Activated naive CD8-positive, alpha-beta T cell treated with anti-CD3 and anti-CD28 coated beads, Interleukin-2, amount 50 U/mL, for 24 hours (primary cell): Measurements from ENCODE around the gene OR7D4.
A peak's percentile ranks its signal among the peaks of the same experiment; 100 is the strongest.
"Not testable (repeated sequence)": the region's sequence is repeated elsewhere in the genome, so short reads cannot be mapped to it uniquely, and the experiment has no call there.

Experiments
- ATAC-seq: fragments of 150-1000 bp; cut with Tn5 transposase; one replicate; pipeline ENCODE4 v1.10.0; 2021
- DNase-seq: peaks from one replicate; pipeline ENCODE4 v3.0.0; 2021
- H3K27ac Mint-ChIP-seq: one replicate; pipeline ENCODE4 v1.8.0; 2021; ENCODE audit warnings: mild to moderate bottlenecking, mixed read lengths
- H3K27me3 Mint-ChIP-seq: one replicate; pipeline ENCODE4 v1.8.0; 2021; ENCODE audit warnings: mixed read lengths
- H3K36me3 Mint-ChIP-seq: one replicate; pipeline ENCODE4 v1.8.0; 2021; ENCODE audit warnings: low read depth, mixed read lengths
- H3K4me1 Mint-ChIP-seq: one replicate; pipeline ENCODE4 v1.8.0; 2021; ENCODE audit warnings: mixed read lengths
- H3K4me3 Mint-ChIP-seq: one replicate; pipeline ENCODE4 v1.8.0; 2021; ENCODE audit warnings: mild to moderate bottlenecking, moderate library complexity, mixed read lengths
- H3K9me3 Mint-ChIP-seq: one replicate; pipeline ENCODE4 v1.8.0; 2021; ENCODE audit warnings: mixed read lengths

The OR7D4 gene

GRCh38 chr19:9219489-9219888, at the start of gene OR7D4:
OR7D4 (minus strand) TSS chr19:9219589; CDS start chr19:9214837, 4,752 bp downstream.
- Mint-ChIP-seq H3K9me3 (peaks cover 13% of the 10 kb centered on the region), H3K27ac (no peak within 1 kb of the TSS), H3K4me1 (no peaks in the 10 kb centered on the region), H3K4me3 (no peak within 1 kb of the TSS), H3K36me3 (peaks cover 3% of the 10 kb centered on the region), H3K27me3 (peaks cover 8% of the 10 kb centered on the region)
- ATAC-seq (no peak), DNase-seq (no peak)

- Mint-ChIP-seq H3K36me3 (peaks cover 1% of the 10 kb centered on the region), H3K9me3 (peaks cover 13% of the 10 kb centered on the region), H3K4me3 (no peak overlapping the region), H3K27ac (no peak overlapping the region), H3K27me3 (peaks cover 9% of the 10 kb centered on the region), H3K4me1 (no peaks in the 10 kb centered on the region)
- DNase-seq, result no peak
- no peak for ATAC-seq
Measured at GRCh38 chr19:9251236-9251635, 31.8 kb upstream of the OR7D4 start.

GRCh38 chr19:9250630-9251029, 31.2 kb upstream of the OR7D4 start, which contains the start of gene OR7E24:
OR7E24 (plus strand) TSS chr19:9250930; CDS start chr19:9251044, 114 bp downstream.
- Mint-ChIP-seq H3K4me1 (no peaks in the 10 kb centered on the region), H3K4me3 (no peak within 1 kb of the TSS), H3K27me3 (peaks cover 9% of the 10 kb centered on the region), H3K9me3 (peaks cover 13% of the 10 kb centered on the region), H3K27ac (no peak within 1 kb of the TSS), H3K36me3 (peaks cover 1% of the 10 kb centered on the region)
- ATAC-seq, result no peak
- DNase-seq, result no peak

GRCh38 chr19:9205501-9206113, 13.8 kb downstream of the OR7D4 start:
- ATAC-seq, result no peak
- peak overlapping the region; percentile 40 for H3K4me3 Mint-ChIP-seq
- no peaks in the 10 kb centered on the region for H3K36me3 Mint-ChIP-seq
- H3K27me3 Mint-ChIP-seq, result peaks cover 4% of the 10 kb centered on the region
- no peak overlapping the region for H3K27ac Mint-ChIP-seq
- H3K4me1 Mint-ChIP-seq, result peaks cover 2% of the 10 kb centered on the region
- no peaks in the 10 kb centered on the region for H3K9me3 Mint-ChIP-seq
- peak; percentile 69 for DNase-seq

GRCh38 chr19:9198044-9198443, 21.3 kb downstream of the OR7D4 start:
- H3K4me1 Mint-ChIP-seq, H3K36me3 Mint-ChIP-seq, H3K27ac Mint-ChIP-seq, DNase-seq, ATAC-seq, H3K9me3 Mint-ChIP-seq, H3K4me3 Mint-ChIP-seq: not testable (repeated sequence)
- peaks cover 15% of the 10 kb centered on the region for H3K27me3 Mint-ChIP-seq

GRCh38 chr19:9189535-9189934, 29.9 kb downstream of the OR7D4 start:
- peaks cover 27% of the 10 kb centered on the region for H3K27me3 Mint-ChIP-seq

GRCh38 chr19:9187191-9187590, 32.2 kb downstream of the OR7D4 start:
- no peak overlapping the region for H3K27ac Mint-ChIP-seq
- H3K4me3 Mint-ChIP-seq, result no peak overlapping the region
- peaks cover 13% of the 10 kb centered on the region for H3K27me3 Mint-ChIP-seq
- H3K4me1 Mint-ChIP-seq, result no peaks in the 10 kb centered on the region
- DNase-seq (no peak), ATAC-seq (no peak)
- H3K36me3 Mint-ChIP-seq, result peaks cover 2% of the 10 kb centered on the region
- H3K9me3 Mint-ChIP-seq, result peaks cover 13% of the 10 kb centered on the region

More at GRCh38 chr19:9189535-9189934, 29.9 kb downstream of the OR7D4 start:
- H3K9me3 Mint-ChIP-seq, result peaks cover 13% of the 10 kb centered on the region
- H3K27ac Mint-ChIP-seq, result no peak overlapping the region
- H3K4me3 Mint-ChIP-seq, result no peak overlapping the region
- H3K36me3 Mint-ChIP-seq, result peaks cover 2% of the 10 kb centered on the region
- DNase-seq (no peak), ATAC-seq (no peak)
- H3K4me1 Mint-ChIP-seq, result no peaks in the 10 kb centered on the region

GRCh38 chr19:9183000-9183399, 36.4 kb downstream of the OR7D4 start:
- Mint-ChIP-seq H3K27ac (no peak overlapping the region), H3K4me1 (no peaks in the 10 kb centered on the region), H3K36me3 (no peaks in the 10 kb centered on the region), H3K27me3 (peaks cover 4% of the 10 kb centered on the region), H3K9me3 (peaks cover 8% of the 10 kb centered on the region), H3K4me3 (no peak overlapping the region)
- DNase-seq (no peak), ATAC-seq (no peak)

GRCh38 chr19:9178901-9179300, 40.5 kb downstream of the OR7D4 start, which contains the start of gene OR7D2:
OR7D2 (plus strand) TSS chr19:9178979; CDS start chr19:9185782, 6,803 bp downstream.
- Mint-ChIP-seq H3K27me3 (peaks cover 3% of the 10 kb centered on the region), H3K9me3 (no peaks in the 10 kb centered on the region), H3K36me3 (no peaks in the 10 kb centered on the region), H3K4me1 (no peaks in the 10 kb centered on the region), H3K4me3 (no peak within 1 kb of the TSS), H3K27ac (no peak within 1 kb of the TSS)
- DNase-seq, result no peak
- ATAC-seq, result no peak

- peaks cover 3% of the 10 kb centered on the region for H3K9me3 Mint-ChIP-seq
- ATAC-seq (no peak), DNase-seq (no peak)
- H3K27me3 Mint-ChIP-seq, result peaks cover 3% of the 10 kb centered on the region
- no peaks in the 10 kb centered on the region for H3K36me3 Mint-ChIP-seq
- H3K27ac Mint-ChIP-seq, result no peak overlapping the region
- no peaks in the 10 kb centered on the region for H3K4me1 Mint-ChIP-seq
- no peak overlapping the region for H3K4me3 Mint-ChIP-seq
Measured at GRCh38 chr19:9175326-9175725, 44.1 kb downstream of the OR7D4 start.

- no peak for ATAC-seq
Measured at GRCh38 chr19:9171393-9171991, 47.9 kb downstream of the OR7D4 start.

GRCh38 chr19:9166846-9167245, 52.5 kb downstream of the OR7D4 start:
- ATAC-seq (no peak), DNase-seq (no peak)
- Mint-ChIP-seq H3K36me3 (peaks cover 54% of the 10 kb centered on the region), H3K9me3 (peaks cover 16% of the 10 kb centered on the region), H3K27ac (no peak overlapping the region), H3K4me3 (no peak overlapping the region), H3K27me3 (no peaks in the 10 kb centered on the region), H3K4me1 (no peaks in the 10 kb centered on the region)

More at GRCh38 chr19:9171393-9171991, 47.9 kb downstream of the OR7D4 start:
- no peaks in the 10 kb centered on the region for H3K4me1 Mint-ChIP-seq
- no peak for DNase-seq
- peaks cover 7% of the 10 kb centered on the region for H3K9me3 Mint-ChIP-seq
- no peak overlapping the region for H3K4me3 Mint-ChIP-seq
- H3K36me3 Mint-ChIP-seq, result peaks cover 12% of the 10 kb centered on the region
- no peak overlapping the region for H3K27ac Mint-ChIP-seq
- no peaks in the 10 kb centered on the region for H3K27me3 Mint-ChIP-seq

GRCh38 chr19:9165261-9165660, 54.1 kb downstream of the OR7D4 start:
- Mint-ChIP-seq H3K27me3 (no peaks in the 10 kb centered on the region), H3K4me3 (no peak overlapping the region), H3K4me1 (no peaks in the 10 kb centered on the region), H3K27ac (no peak overlapping the region), H3K36me3 (peaks cover 70% of the 10 kb centered on the region), H3K9me3 (peaks cover 22% of the 10 kb centered on the region)
- ATAC-seq, result no peak
- no peak for DNase-seq

- H3K9me3 Mint-ChIP-seq, result peaks cover 30% of the 10 kb centered on the region
- H3K27ac Mint-ChIP-seq, result no peak overlapping the region
- peaks cover 3% of the 10 kb centered on the region for H3K4me1 Mint-ChIP-seq
- no peaks in the 10 kb centered on the region for H3K27me3 Mint-ChIP-seq
- ATAC-seq, result no peak
- DNase-seq, result no peak
- H3K36me3 Mint-ChIP-seq, result peaks cover 93% of the 10 kb centered on the region
- H3K4me3 Mint-ChIP-seq, result no peak overlapping the region
Measured at GRCh38 chr19:9161427-9161826, 58.0 kb downstream of the OR7D4 start.
